Nephron progenitor cell (in vitro differentiated cells): ENCODE data around the gene SYTL1.

Source experiments
- DNase-seq: peaks from one replicate; pipeline ENCODE4 v3.0.0; 2021
- H3K27ac Mint-ChIP-seq: 2 replicates; pipeline ENCODE4 v1.8.0; 2021; ENCODE audit warnings: mild to moderate bottlenecking, moderate library complexity, mixed read lengths
- H3K27me3 Mint-ChIP-seq: 2 replicates; pipeline ENCODE4 v1.8.0; 2021; ENCODE audit warnings: mild to moderate bottlenecking, low read depth, mixed read lengths; ENCODE audit not compliant: poor library complexity
- H3K36me3 Mint-ChIP-seq: 2 replicates; pipeline ENCODE4 v1.8.0; 2021; ENCODE audit warnings: low read depth, mixed read lengths
- H3K4me1 Mint-ChIP-seq: 2 replicates; pipeline ENCODE4 v1.8.0; 2021; ENCODE audit warnings: mixed read lengths
- H3K4me3 Mint-ChIP-seq: 2 replicates; pipeline ENCODE4 v1.8.0; 2021; ENCODE audit warnings: mild to moderate bottlenecking, moderate library complexity, mixed read lengths
- H3K9me3 Mint-ChIP-seq: 2 replicates; pipeline ENCODE4 v1.8.0; 2021; ENCODE audit warnings: mild to moderate bottlenecking, moderate library complexity, mixed read lengths
- TF ChIP-seq, protein P1 (sequence below): fragments of 200-600 bp; sonication (generic); IDR thresholded peaks from 2 replicates; pipeline ENCODE4 v1.5.0; 2021; ENCODE audit warnings: antibody characterized with exemption

SYTL1 gene

GRCh38 chr1:27322569-27323240 lies 19.1 kb upstream of the SYTL1 start:
- H3K27ac Mint-ChIP-seq = peak overlapping the region; percentile 97
- no peak for DNase-seq
- TF ChIP-seq, protein P1, sequence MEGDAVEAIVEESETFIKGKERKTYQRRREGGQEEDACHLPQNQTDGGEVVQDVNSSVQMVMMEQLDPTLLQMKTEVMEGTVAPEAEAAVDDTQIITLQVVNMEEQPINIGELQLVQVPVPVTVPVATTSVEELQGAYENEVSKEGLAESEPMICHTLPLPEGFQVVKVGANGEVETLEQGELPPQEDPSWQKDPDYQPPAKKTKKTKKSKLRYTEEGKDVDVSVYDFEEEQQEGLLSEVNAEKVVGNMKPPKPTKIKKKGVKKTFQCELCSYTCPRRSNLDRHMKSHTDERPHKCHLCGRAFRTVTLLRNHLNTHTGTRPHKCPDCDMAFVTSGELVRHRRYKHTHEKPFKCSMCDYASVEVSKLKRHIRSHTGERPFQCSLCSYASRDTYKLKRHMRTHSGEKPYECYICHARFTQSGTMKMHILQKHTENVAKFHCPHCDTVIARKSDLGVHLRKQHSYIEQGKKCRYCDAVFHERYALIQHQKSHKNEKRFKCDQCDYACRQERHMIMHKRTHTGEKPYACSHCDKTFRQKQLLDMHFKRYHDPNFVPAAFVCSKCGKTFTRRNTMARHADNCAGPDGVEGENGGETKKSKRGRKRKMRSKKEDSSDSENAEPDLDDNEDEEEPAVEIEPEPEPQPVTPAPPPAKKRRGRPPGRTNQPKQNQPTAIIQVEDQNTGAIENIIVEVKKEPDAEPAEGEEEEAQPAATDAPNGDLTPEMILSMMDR = no peak
- H3K36me3 Mint-ChIP-seq = peaks cover 18% of the 10 kb centered on the region
- H3K9me3 Mint-ChIP-seq = no peaks in the 10 kb centered on the region
- peak overlapping the region; percentile 97 for H3K4me3 Mint-ChIP-seq
- peaks cover 11% of the 10 kb centered on the region for H3K27me3 Mint-ChIP-seq
- H3K4me1 Mint-ChIP-seq = peaks cover 38% of the 10 kb centered on the region

DNA sequence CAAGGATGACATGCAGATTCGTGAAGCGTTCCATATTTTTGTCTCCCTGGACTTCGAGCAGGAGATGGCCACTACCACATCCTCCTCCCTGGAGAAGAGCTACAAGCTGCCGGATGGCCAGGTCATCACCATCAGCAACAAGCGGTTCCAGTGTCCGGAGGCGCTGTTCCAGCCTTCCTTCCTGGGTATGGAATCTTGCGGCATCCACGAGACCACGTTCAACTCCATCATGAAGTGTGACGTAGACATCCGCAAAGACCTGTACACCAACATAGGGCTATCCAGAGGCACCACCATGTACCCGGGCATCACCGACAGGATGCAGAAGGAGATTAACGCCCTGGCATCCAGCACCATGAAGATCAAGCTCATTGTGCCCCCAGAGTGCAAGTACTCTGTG lies 16.5 kb upstream of the SYTL1 start:
- Mint-ChIP-seq H3K4me1 (peaks cover 32% of the 10 kb centered on the region), H3K27me3 (peaks cover 4% of the 10 kb centered on the region), H3K9me3 (no peaks in the 10 kb centered on the region), H3K36me3 (peaks cover 28% of the 10 kb centered on the region), H3K27ac (no peak overlapping the region), H3K4me3 (no peak overlapping the region)
- TF ChIP-seq, protein P1 = no peak
- DNase-seq = no peak

DNA sequence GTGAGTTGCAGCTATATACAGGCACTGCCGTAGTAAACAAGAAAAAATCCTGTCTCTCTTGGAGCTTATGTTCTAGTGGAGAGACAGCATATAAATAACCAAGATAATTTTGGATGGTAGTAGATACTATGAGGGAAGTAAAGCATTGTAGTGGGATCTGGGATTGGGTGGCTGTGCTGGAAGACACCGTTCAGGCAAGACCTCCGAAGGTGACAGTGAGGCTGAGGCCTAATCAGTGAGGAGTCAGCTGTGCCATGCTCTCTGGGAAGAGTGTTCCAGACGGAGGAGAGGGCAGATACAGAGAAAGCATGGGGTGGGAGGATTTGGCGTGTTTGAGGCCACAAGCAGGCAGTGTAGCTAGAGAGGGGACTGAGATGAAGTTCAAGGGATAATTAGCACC lies 13.9 kb upstream of the SYTL1 start:
- Mint-ChIP-seq H3K9me3 (no peaks in the 10 kb centered on the region), H3K4me1 (peaks cover 22% of the 10 kb centered on the region), H3K36me3 (peaks cover 42% of the 10 kb centered on the region), H3K4me3 (no peak overlapping the region), H3K27ac (peak overlapping the region; percentile 66), H3K27me3 (no peaks in the 10 kb centered on the region)
- no peak for DNase-seq
- TF ChIP-seq, protein P1 = no peak

DNA sequence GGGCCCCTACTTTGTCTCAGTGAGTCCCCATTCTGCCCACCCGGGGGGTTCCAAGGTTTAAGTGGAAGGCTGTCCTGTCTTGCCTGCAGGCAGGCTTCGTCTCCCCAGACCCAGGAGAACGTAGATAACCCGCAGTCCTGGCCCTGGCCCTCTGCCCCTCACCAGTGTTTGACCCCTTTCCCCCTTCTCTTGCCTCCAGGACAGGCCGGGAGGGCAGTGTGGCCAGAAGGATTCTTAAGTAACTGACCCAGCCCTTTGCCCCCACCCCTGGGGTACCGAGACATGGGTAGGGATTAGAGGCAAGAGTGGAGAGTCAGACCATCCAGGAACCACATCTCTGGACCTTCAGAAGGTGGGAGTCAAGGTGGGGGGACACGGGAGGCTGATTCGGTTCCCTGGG lies 11.0 kb upstream of the SYTL1 start:
- peak overlapping the region; percentile 61 for H3K27ac Mint-ChIP-seq
- no peaks in the 10 kb centered on the region for H3K27me3 Mint-ChIP-seq
- DNase-seq = no peak
- H3K36me3 Mint-ChIP-seq = peaks cover 39% of the 10 kb centered on the region
- H3K9me3 Mint-ChIP-seq = no peaks in the 10 kb centered on the region
- H3K4me1 Mint-ChIP-seq = peaks cover 6% of the 10 kb centered on the region
- TF ChIP-seq, protein P1 = no peak
- H3K4me3 Mint-ChIP-seq = no peak overlapping the region

- DNase-seq = no peak
- H3K36me3 Mint-ChIP-seq = peaks cover 37% of the 10 kb centered on the region
- no peak overlapping the region for H3K4me3 Mint-ChIP-seq
- TF ChIP-seq, protein P1 = no peak
- H3K4me1 Mint-ChIP-seq = peaks cover 6% of the 10 kb centered on the region
- H3K27me3 Mint-ChIP-seq = no peaks in the 10 kb centered on the region
- H3K27ac Mint-ChIP-seq = no peak overlapping the region
- no peaks in the 10 kb centered on the region for H3K9me3 Mint-ChIP-seq
Observed at GRCh38 chr1:27331426-27331825, 10.4 kb upstream of the SYTL1 start.

- no peaks in the 10 kb centered on the region for H3K9me3 Mint-ChIP-seq
- DNase-seq = no peak
- peaks cover 6% of the 10 kb centered on the region for H3K4me1 Mint-ChIP-seq
- H3K27ac Mint-ChIP-seq = peak overlapping the region; percentile 75
- no peaks in the 10 kb centered on the region for H3K27me3 Mint-ChIP-seq
- H3K36me3 Mint-ChIP-seq = peaks cover 42% of the 10 kb centered on the region
- TF ChIP-seq, protein P1 = no peak
- H3K4me3 Mint-ChIP-seq = no peak overlapping the region
Observed at GRCh38 chr1:27331922-27332321, 9.9 kb upstream of the SYTL1 start.
